ENCODE data around the gene CFAP77.

CFAP77 gene

GRCh38 chr9:132537352-132537751, 127.3 kb downstream of the CFAP77 start:
- no peak overlapping the region for H3K4me3 ChIP-seq (ENCODE audit: low read depth, low read length)
- H3K27ac ChIP-seq = no peak overlapping the region
- H3K9me3 ChIP-seq (ENCODE audit: severe bottlenecking) = peaks cover 11% of the 10 kb centered on the region
- no peaks in the 10 kb centered on the region for H3K36me3 ChIP-seq
- TF ChIP-seq CTCF (IDR thresholded peaks at IDR 0.05; ENCODE audit: low read depth, low read length) = no peak
- DNase-seq = no peak
- no peaks in the 10 kb centered on the region for H3K27me3 ChIP-seq (ENCODE audit: insufficient read depth, low read depth, severe bottlenecking)

GRCh38 chr9:132538071-132538470, 128.1 kb downstream of the CFAP77 start:
- H3K4me3 ChIP-seq (ENCODE audit: low read depth, low read length) = no peak overlapping the region
- H3K27ac ChIP-seq = no peak overlapping the region
- no peaks in the 10 kb centered on the region for H3K36me3 ChIP-seq
- peaks cover 7% of the 10 kb centered on the region for H3K9me3 ChIP-seq (ENCODE audit: severe bottlenecking)
- DNase-seq = no peak
- H3K27me3 ChIP-seq (ENCODE audit: insufficient read depth, low read depth, severe bottlenecking) = no peaks in the 10 kb centered on the region
- TF ChIP-seq CTCF (IDR thresholded peaks at IDR 0.05; ENCODE audit: low read depth, low read length) = no peak

- DNase-seq = no peak
- Histone ChIP-seq H3K27ac (no peak overlapping the region), H3K4me3 (ENCODE audit: low read depth, low read length) (no peak overlapping the region), H3K9me3 (ENCODE audit: severe bottlenecking) (peaks cover 7% of the 10 kb centered on the region), H3K27me3 (ENCODE audit: insufficient read depth, low read depth, severe bottlenecking) (no peaks in the 10 kb centered on the region), H3K36me3 (no peaks in the 10 kb centered on the region)
- TF ChIP-seq CTCF (IDR thresholded peaks at IDR 0.05; ENCODE audit: low read depth, low read length) = no peak
Measured at GRCh38 chr9:132539096-132539495, 129.1 kb downstream of the CFAP77 start.

GRCh38 chr9:132541051-132541450, 131.0 kb downstream of the CFAP77 start:
- H3K27me3 ChIP-seq (ENCODE audit: insufficient read depth, low read depth, severe bottlenecking) = no peaks in the 10 kb centered on the region

GRCh38 chr9:132541870-132542830, 132.1 kb downstream of the CFAP77 start:
- no peak overlapping the region for H3K27ac ChIP-seq
- no peak for DNase-seq

More at GRCh38 chr9:132541051-132541450, 131.0 kb downstream of the CFAP77 start:
- DNase-seq = no peak
- Histone ChIP-seq H3K36me3 (no peaks in the 10 kb centered on the region), H3K9me3 (ENCODE audit: severe bottlenecking) (no peaks in the 10 kb centered on the region), H3K27ac (no peak overlapping the region), H3K4me3 (ENCODE audit: low read depth, low read length) (no peak overlapping the region)
- TF ChIP-seq CTCF (IDR thresholded peaks at IDR 0.05; ENCODE audit: low read depth, low read length) = no peak

More at GRCh38 chr9:132541870-132542830, 132.1 kb downstream of the CFAP77 start:
- Histone ChIP-seq H3K27me3 (ENCODE audit: insufficient read depth, low read depth, severe bottlenecking) (no peaks in the 10 kb centered on the region), H3K4me3 (ENCODE audit: low read depth, low read length) (no peak overlapping the region), H3K36me3 (no peaks in the 10 kb centered on the region), H3K9me3 (ENCODE audit: severe bottlenecking) (no peaks in the 10 kb centered on the region)
- TF ChIP-seq CTCF (IDR thresholded peaks at IDR 0.05; ENCODE audit: low read depth, low read length) = no peak

Measured in WERI-Rb-1 (cell line).